Measurements from ENCODE around the gene PCDHGB2.
"Not testable (repeated sequence)": the region's sequence is repeated elsewhere in the genome, so short reads cannot be mapped to it uniquely, and the experiment has no call there.

Gene PCDHGB2

GRCh38 chr5:141342773-141343172, 17.0 kb upstream of the PCDHGB2 start:
- in situ Hi-C loops (cut with MboI; ENCODE audit: low pct_unique_long_range_greater_than_20kb, low sequenced_read_pairs, unreplicated experiment), result no loop called here
- no peak for DNase-seq (ENCODE audit: low spot score)

GRCh38 chr5:141343242-141343952, 16.4 kb upstream of the PCDHGB2 start, which contains the start of gene PCDHGA3:
PCDHGA3 (plus strand) TSS chr5:141343829; CDS start chr5:141344034, 205 bp downstream.
- no peak for DNase-seq (ENCODE audit: low spot score)
- peak; percentile 35 for TF ChIP-seq CTCF (IDR thresholded peaks at IDR 0.05; ENCODE audit: extremely low read depth, insufficient read depth, missing control alignments)
- in situ Hi-C loops (cut with MboI; ENCODE audit: low pct_unique_long_range_greater_than_20kb, low sequenced_read_pairs, unreplicated experiment), result no loop called here

More at GRCh38 chr5:141342773-141343172, 17.0 kb upstream of the PCDHGB2 start:
- no peak for TF ChIP-seq CTCF (IDR thresholded peaks at IDR 0.05; ENCODE audit: extremely low read depth, insufficient read depth, missing control alignments)

GRCh38 chr5:141343953-141344463, 15.8 kb upstream of the PCDHGB2 start:
- TF ChIP-seq CTCF (IDR thresholded peaks at IDR 0.05; ENCODE audit: extremely low read depth, insufficient read depth, missing control alignments), result no peak
- in situ Hi-C loops (cut with MboI; ENCODE audit: low pct_unique_long_range_greater_than_20kb, low sequenced_read_pairs, unreplicated experiment), result no loop called here
- no peak for DNase-seq (ENCODE audit: low spot score)

GRCh38 chr5:141345327-141345726, 14.5 kb upstream of the PCDHGB2 start:
- in situ Hi-C loops (cut with MboI; ENCODE audit: low pct_unique_long_range_greater_than_20kb, low sequenced_read_pairs, unreplicated experiment), result no loop called here
- no peak for DNase-seq (ENCODE audit: low spot score)
- TF ChIP-seq CTCF (IDR thresholded peaks at IDR 0.05; ENCODE audit: extremely low read depth, insufficient read depth, missing control alignments), result no peak

GRCh38 chr5:141346017-141346416, 13.8 kb upstream of the PCDHGB2 start:
- DNase-seq (ENCODE audit: low spot score); in situ Hi-C loops (cut with MboI; ENCODE audit: low pct_unique_long_range_greater_than_20kb, low sequenced_read_pairs, unreplicated experiment): not testable (repeated sequence)

- DNase-seq (ENCODE audit: low spot score), result peak; percentile 77
- in situ Hi-C loops (cut with MboI; ENCODE audit: low pct_unique_long_range_greater_than_20kb, low sequenced_read_pairs, unreplicated experiment), result no loop called here
- peak; percentile 61 for TF ChIP-seq CTCF (IDR thresholded peaks at IDR 0.05; ENCODE audit: extremely low read depth, insufficient read depth, missing control alignments)
Observed at GRCh38 chr5:141349917-141350619, 9.7 kb upstream of the PCDHGB2 start, which contains the start of gene PCDHGB1. PCDHGB1 (plus strand) TSS chr5:141350099; CDS start chr5:141350261, 162 bp downstream.

- DNase-seq (ENCODE audit: low spot score), result no peak
- in situ Hi-C loops (cut with MboI; ENCODE audit: low pct_unique_long_range_greater_than_20kb, low sequenced_read_pairs, unreplicated experiment), result no loop called here
- TF ChIP-seq CTCF (IDR thresholded peaks at IDR 0.05; ENCODE audit: extremely low read depth, insufficient read depth, missing control alignments), result no peak
Observed at GRCh38 chr5:141351591-141351990, 8.2 kb upstream of the PCDHGB2 start.

All from GM13977 (cell line).